OCI-M2 (cell line): ENCODE data around the gene PRKN.

Experiments used
- DNase-seq: peaks from one replicate; lab custom pipeline; 2025; ENCODE audit not compliant: unreplicated experiment; lab: John Stamatoyannopoulos, UW

Gene PRKN

DNA sequence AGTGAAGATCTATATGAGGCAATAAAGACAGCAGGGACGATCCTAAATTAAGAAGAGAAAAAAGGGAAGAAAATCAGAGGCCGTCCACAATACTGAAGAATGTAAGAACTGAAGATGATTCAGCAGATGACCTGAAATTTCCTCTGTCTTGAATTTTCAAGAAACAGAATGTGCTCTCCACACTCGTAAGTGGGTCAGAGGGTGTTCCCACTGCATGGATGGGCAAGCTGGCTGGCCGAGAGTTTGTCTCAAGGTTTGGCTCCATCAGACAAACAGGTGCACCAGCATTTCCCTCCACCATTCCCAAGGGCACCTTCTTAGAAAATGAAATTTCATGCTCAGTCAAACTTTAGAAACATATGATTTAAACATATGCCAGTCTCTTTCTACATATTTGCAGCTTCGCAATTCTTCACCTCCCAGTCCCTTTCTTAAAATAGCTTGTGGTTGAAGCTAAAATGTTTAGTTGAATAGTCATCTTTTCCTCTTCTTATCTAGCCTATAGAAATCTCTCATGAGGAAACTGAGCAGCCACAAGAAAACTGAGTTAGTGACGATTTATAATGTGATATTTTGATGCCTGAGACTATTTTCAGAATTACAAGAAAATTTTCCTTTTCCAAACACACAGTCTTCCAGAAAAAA, 576.4 kb downstream of the PRKN start:
- no peak for DNase-seq

DNA sequence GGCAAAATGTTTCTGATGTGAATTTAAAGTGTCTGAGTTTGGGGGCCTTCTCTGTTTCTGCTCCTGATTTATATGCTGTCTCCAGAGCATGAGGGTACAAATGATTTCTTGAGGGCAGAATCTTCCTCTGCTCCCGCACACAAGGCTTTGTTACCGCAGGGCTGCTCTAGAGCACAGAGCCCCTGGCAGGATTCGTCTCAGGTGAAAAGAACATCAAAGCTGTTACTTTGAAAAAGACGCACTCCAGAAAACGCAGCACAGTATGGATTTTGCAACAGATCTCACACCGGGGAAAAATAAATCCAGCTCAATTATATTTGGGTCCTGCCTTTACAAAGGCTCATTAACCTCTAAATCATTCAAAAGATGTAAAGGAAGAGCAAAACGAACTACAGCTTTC, 577.3 kb downstream of the PRKN start:
- no peak for DNase-seq

DNA sequence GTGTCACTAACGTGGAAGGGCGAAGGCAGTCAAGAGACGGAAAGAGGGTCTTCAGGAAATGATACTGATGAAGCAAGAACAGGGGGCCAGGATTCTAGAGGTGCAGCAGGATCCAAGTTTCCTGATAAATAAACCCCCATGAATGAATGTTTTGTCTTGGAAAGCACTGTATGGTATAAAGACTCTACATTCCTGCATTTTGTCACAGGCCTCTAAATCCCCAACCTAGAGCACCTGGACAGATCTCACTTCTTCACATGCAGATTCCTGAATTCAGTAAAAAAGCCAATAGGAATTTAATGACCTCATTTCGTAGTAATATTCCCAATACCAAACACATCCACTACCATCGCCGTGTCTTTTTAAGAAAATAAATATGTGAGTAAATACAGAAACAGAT, 577.8 kb downstream of the PRKN start:
- DNase-seq: no peak

DNA sequence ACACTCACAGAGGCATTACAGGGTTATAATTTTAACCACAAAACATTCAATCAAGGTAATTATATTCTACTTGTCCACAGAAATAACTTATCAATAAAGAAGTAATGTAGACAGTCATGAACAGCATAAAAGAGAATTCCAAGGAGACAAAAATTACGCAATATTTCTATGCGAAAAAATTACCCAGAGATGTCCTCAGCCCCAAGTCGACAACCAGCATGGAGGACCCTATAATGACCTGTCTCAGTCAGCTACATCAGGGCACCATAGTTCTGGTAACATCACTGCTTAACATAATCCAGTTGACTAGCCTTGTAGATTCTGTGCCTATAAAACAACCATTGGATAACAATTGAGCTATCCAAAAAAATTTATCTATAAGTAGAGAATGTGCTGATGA, 579.8 kb downstream of the PRKN start:
- no peak for DNase-seq

DNA sequence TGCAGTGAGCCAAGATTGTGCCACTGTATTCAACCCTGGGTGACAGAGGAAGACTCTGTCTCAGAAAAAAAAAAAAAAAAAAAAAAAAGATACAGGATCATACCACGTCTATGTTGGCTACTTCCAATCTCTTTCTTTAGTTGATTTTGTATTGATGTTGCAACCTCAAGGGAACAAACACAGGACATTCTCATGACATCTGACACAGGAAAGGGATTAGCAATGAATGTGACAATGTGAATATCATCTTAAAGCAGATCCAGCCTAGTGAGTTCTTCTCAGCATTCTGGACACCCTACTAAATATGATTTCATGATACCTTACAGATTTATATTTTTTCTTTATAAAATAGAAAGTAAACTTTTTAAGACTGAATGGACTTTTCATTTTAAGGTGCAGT, 580.3 kb downstream of the PRKN start:
- DNase-seq: no peak

DNA sequence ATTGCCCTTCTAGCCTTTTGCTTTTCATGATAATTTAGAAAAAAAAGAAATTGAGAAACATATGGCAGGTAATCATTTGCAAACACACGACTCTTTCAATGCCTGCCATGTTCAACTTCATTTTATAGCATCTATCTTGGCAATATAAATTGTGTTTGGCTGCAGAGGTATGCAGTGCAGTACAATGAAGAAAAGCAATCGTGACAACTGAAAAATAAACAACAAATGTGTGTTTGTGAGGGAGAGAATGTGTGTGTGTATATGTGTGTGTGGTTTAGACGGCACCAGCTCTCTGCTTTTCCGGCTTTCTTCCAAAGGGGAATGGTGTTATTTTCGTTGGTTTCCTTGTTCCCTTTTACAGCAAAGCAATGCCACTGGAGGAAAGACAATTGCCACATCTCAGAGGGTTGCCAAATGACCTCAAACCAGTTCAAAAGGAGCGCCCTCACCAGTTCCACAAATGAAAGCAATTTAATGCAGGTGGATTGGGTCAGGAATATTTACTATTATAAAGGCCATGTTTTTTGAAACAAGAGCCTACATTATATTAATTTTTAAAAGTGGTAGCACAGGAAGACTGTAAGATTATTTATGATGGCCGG, 587.2 kb downstream of the PRKN start:
- DNase-seq: no peak

DNA sequence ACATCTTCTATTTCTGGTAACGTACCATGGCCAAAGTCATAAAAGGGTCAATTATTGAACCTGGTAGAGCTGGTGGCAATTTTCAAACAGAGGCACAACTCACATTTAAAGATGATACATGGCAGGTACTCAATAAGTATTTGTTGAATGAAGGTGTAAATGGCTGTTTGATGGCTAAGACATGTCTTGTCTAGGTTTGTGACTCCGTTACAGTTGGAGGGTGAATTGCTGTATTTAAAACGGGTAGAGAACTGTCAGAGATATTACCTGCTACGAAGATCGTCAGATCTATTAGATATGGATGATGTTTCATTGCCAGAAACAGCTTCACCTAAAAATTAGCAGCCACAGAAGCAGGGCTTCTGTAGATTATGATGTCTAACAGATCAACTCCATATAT, 601.9 kb downstream of the PRKN start:
- DNase-seq: no peak

DNA sequence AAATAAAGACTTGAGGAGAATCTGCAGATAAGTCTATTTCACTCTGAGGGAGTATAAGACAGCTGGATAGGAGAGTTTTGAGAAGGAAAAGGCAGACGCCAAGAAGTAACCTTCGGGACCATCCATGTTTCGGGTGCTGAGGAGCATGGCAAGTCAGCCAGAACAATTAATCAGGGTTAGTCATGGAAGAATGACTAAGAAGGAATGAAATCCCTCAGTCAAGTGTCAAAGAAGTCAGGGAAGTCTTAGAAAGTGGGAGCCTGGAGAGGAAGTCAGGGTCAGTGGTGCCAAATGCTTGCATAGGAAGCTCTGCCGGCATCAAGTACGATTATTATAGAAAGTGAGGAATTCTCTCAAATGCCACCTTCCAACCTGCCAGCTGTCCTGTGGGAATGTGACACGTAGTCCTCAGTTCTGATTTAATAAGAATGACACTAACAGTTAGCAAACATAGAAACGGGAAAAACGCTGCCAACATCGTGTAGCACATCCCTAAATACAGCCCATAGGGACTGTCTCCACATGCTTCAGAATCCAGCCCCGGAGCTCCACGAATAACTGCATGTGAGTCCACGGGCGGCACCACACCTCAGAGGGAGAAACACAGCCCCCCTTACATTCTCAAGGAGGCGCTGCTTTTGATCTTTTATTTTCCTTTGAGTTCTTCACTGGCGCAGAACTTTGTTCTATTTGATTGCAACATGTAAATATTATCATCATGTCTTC, 602.7 kb downstream of the PRKN start:
- DNase-seq: no peak

DNA sequence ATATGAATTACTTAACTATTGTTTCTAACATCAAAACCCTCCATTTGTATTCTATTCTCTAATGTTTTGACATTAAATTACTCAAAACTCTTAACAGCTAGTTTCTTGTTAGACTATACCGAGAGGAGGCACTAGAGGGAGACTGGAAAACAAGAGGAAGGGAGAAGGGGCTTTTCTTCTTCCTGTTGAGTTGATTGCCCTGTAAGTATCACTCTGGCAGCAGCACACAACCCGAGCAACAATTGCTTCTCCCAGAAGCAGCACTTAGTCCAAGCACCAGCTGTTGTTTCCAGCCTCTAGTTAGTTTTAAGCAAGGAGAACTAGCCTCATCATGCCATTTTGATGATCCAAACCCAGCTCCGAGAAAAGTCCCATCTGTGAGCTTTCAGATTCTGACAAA, 603.8 kb downstream of the PRKN start:
- DNase-seq: no peak

DNA sequence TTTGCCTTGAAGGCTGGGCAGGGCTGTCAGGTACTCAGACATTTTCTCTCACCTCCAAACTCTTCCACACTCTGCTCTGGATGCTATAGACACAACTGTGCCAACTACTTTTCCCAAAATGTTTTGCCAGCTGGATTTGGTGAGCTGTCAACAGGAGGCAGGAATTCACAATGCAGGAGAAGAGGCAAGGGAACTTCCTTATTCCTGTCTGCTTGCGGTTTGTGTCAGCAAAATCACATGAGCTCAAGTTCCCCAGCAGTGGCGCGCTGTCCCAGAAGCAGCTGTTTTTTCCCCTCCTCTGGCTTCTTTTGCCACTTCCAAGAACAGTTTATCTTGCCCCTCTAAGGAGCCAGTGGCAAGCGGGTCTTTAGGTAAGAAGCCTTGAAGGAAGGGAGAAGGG, 608.2 kb downstream of the PRKN start:
- DNase-seq: no peak

DNA sequence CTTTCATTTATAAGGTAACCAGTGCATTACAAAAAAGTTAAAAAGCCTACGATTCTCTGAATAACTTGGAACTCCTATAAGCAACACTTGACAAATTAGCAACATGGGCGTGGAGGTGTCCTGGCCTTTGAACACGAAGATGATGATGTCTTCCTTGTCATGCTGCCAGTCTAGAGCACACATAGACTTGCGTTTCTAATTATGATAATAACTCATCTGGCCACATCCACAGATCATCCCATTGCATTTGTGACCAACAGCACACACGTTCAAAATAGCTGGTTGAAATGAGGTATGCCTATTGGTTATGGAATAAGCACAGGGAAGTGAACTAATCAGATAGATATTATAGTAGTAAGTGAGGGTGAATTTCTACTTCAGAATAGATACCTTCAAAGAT, 608.9 kb downstream of the PRKN start:
- no peak for DNase-seq

DNA sequence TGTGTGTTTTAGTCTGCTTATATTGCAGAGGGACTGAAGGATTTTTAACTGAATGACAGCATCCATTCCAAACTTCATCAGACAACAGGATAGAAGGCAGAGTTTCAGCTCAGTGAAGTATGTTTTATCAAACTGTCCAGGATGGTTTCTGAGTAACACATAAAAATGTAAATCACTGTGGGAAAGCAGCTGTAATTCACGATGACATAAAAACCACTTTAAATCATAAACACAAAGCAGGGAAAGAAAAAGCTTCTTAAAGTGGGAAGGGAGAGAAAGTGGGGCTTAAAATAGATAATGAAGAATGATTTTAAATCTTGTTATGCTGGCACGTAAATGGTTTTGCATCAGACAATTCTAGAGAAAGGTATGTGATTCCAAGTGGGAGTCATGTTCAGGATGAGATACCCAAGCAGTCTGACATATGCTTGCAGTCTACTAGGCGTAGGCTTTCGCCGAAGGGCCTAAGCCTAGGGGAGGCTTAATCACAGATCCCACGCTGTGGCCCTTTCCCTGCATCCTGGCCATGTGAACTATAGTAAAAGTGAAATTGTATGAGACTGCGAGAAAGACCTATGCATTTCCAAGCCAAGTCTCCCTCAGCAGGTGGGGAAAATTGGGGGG, 610.6 kb downstream of the PRKN start:
- no peak for DNase-seq

DNA sequence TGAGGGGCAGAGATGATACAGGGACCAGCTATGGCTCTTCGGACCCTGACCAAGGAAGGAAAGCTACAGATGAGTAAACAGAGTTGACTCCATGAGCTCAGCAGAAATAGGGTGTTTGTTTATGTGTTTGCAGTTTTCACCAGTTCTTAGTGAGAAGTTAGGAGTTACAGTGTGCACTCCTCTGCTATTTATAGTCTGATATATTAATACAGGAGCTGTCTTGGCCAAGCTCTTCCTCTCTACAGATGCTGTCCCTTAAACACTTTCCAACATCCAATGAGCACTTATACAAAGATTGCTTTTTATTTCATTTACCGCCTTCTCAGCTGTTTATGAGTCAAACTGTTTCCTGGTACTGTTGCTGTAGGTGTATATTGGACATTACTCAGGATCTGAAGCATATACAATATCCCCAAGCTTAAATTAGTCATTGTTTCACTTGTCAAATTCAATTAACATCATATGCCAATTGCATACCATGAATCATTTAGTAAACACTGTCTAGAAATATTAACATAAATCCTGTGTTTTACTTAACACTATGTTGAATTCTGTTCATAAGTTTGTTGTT, 618.0 kb downstream of the PRKN start:
- DNase-seq: no peak

DNA sequence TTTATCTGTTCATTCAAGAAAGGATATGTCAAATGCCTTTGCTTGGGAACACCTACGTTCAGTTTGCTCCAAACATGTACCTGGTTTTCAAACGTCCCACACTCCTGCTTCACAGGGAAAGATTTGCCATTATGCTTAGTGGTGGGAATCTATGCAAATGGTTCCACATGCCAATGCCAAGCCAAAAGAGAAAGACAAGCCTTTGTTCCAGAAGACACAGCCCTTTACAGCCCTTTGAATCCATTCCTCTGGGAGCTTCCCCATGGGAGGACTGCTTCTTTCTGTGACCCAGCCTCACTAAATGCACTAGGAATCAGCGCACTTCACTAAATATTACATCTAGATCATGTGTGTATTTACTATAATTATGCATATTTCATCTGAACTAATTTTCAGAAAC, 619.5 kb downstream of the PRKN start:
- DNase-seq: no peak

DNA sequence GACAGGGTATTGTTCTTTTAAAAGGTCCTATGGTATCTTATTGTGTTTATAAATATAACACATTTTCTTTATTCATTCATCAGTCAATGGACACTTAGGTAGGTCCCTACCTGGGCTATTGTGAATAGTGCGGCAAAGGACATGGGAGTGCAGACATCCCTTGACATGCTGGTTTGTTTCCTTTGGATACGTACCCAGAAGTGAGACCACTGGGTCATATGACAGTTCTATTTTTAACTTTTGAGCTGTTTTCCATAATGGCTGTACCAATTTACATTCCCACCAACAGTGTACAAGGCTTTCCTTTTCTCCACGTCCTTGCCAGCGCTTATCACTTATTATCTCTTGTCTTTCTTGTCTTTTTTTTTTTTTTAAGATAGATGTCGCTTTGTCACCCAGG, 627.5 kb downstream of the PRKN start:
- no peak for DNase-seq

DNA sequence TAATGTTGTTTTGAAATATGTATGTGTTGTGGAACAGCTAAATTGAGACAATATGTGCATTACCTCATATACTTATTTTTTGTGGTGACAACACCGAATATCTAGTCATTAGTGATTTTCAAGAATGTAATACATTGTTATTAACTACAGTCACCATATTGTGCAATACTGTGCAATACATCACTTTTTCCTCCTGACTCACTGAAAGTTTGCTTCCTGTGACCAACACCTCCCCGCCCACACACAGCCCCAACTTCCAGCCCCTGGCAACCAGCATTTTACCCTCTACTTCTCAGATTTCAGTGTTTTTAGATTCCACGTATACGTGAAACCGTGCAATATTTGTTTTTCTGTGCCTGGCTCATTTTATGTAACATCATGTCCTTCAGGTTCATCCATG, 627.9 kb downstream of the PRKN start:
- no peak for DNase-seq

DNA sequence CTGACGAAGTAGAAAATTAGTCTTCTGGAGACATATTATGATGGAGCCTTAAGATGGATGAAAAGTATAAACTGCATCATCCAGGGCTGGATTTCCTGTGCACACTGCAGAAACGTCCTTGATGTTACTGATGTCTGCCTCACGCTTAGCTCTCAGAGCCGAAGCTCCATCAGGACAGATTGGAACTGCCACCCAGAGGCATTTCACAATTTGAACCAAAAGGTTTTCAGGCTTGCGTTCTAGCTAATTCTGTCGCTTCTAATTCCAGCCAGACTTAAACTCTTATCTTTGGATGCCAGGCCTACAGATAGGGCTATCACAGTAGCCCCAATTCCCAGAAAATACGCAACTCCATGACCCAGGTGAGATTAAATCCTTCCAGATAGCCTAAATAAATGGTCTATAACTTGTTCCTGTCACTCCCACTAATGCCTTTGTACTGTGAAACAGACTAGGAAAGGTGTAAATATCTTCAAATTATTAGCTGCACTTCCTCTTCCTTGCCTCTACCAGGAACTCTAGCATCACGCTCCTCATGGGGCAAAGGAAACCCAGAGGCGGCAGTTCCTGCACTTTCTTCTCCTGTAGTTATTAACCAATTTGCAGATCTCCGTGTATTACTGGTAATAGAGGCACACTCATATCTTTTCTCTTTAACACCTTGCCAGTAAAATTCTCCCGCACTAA, 634.6 kb downstream of the PRKN start:
- DNase-seq: no peak

DNA sequence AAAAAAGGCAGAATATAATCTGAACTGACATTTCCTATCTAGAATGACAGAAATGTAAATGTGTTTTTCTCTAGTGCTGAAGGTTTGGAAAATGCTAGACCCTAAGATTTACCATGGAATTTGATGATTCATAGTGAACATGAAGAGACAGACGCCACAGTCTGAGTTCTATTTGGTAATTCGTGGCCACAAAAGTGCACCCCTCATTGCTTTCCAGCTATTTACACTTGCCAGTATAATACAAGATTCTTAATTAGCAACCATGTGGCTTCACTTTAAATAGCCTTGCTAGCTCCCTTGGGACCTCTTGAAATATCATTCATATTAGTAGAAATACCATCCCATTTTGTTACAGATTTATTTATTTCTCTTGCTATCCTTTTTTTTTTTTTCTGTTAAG, 636.8 kb downstream of the PRKN start:
- no peak for DNase-seq

DNA sequence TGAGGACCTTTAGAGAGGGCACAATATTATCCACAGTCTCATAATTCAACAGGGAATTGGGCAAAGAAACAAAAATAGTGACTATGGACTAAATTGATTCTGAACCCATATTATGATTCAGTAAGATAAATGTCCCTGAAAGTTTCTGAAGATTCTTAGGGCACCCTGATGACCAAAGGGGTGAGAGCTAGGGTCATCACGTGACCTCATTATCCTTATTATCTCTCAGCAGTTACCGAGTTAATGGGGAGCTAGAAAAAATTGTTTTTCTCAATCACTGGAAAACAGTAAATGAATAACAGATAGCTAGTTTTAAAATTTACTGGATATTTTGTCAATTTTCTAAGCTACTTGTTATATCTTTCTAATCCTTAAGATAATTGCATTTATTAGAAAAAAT, 639.5 kb downstream of the PRKN start:
- no peak for DNase-seq

DNA sequence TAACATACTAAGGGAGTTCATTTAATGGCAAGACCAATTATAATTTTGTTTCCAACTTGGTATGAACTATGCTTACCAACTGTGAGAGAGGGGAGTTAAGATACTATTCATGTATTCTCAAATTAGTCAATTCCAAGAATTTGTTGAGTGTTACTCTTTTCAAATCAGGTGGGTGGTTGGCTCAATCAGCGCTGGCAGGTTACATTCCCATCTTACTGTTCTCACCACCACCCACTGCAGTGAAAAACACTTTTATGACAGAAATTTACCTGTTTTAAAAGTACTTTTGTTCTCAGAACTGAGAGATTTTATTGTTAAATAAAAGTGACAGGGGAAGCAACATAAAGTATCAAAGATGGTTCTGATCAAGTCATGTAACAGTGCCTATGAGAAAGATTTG, 642.0 kb downstream of the PRKN start:
- no peak for DNase-seq

DNA sequence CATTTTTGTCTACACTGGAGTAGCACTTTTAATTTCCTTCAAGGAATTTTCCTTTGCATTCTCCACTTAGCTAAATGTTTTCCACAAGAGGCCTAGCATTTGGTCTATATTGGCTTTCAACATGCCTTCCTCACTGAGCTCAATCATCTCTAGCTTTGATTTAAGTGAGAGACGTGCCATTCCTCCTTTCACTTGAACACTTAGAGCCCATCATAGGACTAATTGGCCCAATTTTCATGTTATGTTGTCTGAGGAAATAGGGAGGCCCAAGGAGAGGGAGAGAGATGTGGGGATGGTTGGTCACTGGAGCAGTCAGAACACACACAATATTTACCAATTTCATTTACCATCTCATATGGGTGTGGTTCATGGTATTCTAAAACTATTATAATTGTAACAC, 645.0 kb downstream of the PRKN start:
- no peak for DNase-seq
